ENCODE measurements around the gene ARHGAP6. TPM values are rescaled to one million over a fixed set of nuclear protein-coding genes. Genes with fewer than 3 reads are reported as not detected.

The ARHGAP6 gene
- total RNA-seq, 1 experiment from 2014 or later = 0.07 TPM

DNA sequence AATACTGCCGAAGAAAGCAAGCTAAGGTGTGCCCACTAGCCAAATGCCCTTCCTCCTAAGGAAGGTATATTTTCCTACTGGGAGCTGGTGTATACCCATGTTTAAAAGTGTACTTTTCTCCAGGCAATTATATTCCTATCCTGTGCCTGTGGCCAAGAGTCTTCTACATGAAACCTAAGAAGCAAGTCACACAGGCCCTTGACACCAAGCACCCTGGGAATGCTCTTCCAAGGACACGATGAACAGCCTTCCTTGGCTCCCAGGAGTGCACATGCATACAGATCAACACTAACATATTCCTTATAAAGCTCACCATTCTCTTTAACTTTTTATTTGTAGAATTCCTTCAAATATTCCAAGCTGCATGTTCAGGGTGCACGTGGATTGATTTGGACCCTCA, 17.3 kb upstream of the ARHGAP6 start:
- Histone ChIP-seq H2BK5ac (ENCODE audit: insufficient read length, low read length) (no peak overlapping the region), H2BK12ac (ENCODE audit: insufficient read length, low read depth, low read length) (no peak overlapping the region), H3K23me2 (ENCODE audit: insufficient read length, low read depth, low read length, poor library complexity, severe bottlenecking) (no peaks in the 10 kb centered on the region), H3K79me1 (ENCODE audit: insufficient read depth, low read depth, low read length, poor library complexity, severe bottlenecking) (no peaks in the 10 kb centered on the region), H2BK15ac (ENCODE audit: low read depth, low read length) (no peak overlapping the region), H3K9ac (ENCODE audit: extremely low read depth, insufficient read length, low read length) (no peak overlapping the region), H4K8ac (replicated peaks; ENCODE audit: insufficient read length, low read depth, low read length) (no peak overlapping the region), H2BK120ac (ENCODE audit: low read depth, low read length, poor library complexity, severe bottlenecking) (no peak overlapping the region), H4K5ac (ENCODE audit: insufficient read length, low read depth, low read length) (no peak overlapping the region), H3K18ac (ENCODE audit: insufficient read length, low read depth, low read length) (no peak overlapping the region), H3K4me2 (ENCODE audit: insufficient read depth, insufficient read length, low read length) (no peak overlapping the region), H3K14ac (ENCODE audit: insufficient read depth, low read length) (no peak overlapping the region), H3K27ac (ENCODE audit: insufficient read length, low read depth, low read length) (no peak overlapping the region), H2BK20ac (ENCODE audit: low read depth, low read length, poor library complexity, severe bottlenecking) (no peak overlapping the region), H2AFZ (ENCODE audit: low read length) (no peak overlapping the region), H3K27me3 (ENCODE audit: insufficient read depth, low read length) (no peaks in the 10 kb centered on the region), H3T11ph (ENCODE audit: low read length) (no peak overlapping the region), H3K79me2 (ENCODE audit: insufficient read depth, low read length) (no peaks in the 10 kb centered on the region), H2AK5ac (ENCODE audit: insufficient read length, low read length) (no peak overlapping the region), H3K4ac (ENCODE audit: low read depth, low read length) (no peak overlapping the region), H4K20me1 (ENCODE audit: control insufficient read depth, insufficient read depth, insufficient read length) (no peaks in the 10 kb centered on the region), H4K91ac (ENCODE audit: insufficient read length, low read depth, low read length) (no peak overlapping the region), H3K23ac (ENCODE audit: insufficient read length, low read depth, low read length) (no peak overlapping the region), H3K9me3 (ENCODE audit: control insufficient read depth, low read depth, low read length) (no peaks in the 10 kb centered on the region), H3K56ac (ENCODE audit: insufficient read length, low read depth, low read length) (no peak overlapping the region), H3K4me1 (ENCODE audit: insufficient read depth, low read length) (no peaks in the 10 kb centered on the region)
- TF ChIP-seq, protein P1, sequence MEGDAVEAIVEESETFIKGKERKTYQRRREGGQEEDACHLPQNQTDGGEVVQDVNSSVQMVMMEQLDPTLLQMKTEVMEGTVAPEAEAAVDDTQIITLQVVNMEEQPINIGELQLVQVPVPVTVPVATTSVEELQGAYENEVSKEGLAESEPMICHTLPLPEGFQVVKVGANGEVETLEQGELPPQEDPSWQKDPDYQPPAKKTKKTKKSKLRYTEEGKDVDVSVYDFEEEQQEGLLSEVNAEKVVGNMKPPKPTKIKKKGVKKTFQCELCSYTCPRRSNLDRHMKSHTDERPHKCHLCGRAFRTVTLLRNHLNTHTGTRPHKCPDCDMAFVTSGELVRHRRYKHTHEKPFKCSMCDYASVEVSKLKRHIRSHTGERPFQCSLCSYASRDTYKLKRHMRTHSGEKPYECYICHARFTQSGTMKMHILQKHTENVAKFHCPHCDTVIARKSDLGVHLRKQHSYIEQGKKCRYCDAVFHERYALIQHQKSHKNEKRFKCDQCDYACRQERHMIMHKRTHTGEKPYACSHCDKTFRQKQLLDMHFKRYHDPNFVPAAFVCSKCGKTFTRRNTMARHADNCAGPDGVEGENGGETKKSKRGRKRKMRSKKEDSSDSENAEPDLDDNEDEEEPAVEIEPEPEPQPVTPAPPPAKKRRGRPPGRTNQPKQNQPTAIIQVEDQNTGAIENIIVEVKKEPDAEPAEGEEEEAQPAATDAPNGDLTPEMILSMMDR (conservative IDR thresholded peaks at IDR 0.05) = no peak
- Mint-ChIP-seq H3K9me3 (peaks cover 48 to 56% of the 10 kb centered on the region in 2 experiments), H3K36me3 (ENCODE audit: insufficient read depth in 1 of 3, low read depth in 3 of 3) (no peaks in the 10 kb centered on the region; a peak in 2 of 7 replicates), H3K27ac (no peak overlapping the region), H3K4me3 (no peak overlapping the region), H3K4me1 (no peaks in the 10 kb centered on the region), H3K27me3 (ENCODE audit: low read depth) (peaks cover 6% of the 10 kb centered on the region)
- no CpG with 5 or more reads among the region's 3 CpGs for WGBS (ENCODE audit: extremely low coverage, insufficient read length, low lambda C conversion rate)
- no peak for DNase-seq

All from H9 (cell line).